GM21717 (cell line): Measurements from ENCODE around the gene SLFNL1.

Experiments used
- ATAC-seq: cut with Tn5 transposase; IDR thresholded peaks from one replicate; pipeline ENCODE4 v1.9.1; 2021; ENCODE audit warnings: mild to moderate bottlenecking, moderate library complexity; ENCODE audit not compliant: unreplicated experiment

SLFNL1 gene

GRCh38 chr1:41020654-41021053, 871 bp downstream of the SLFNL1 start:
- no peak for ATAC-seq

- no peak for ATAC-seq
These were observed 1.4 kb downstream of the SLFNL1 start for GRCh38 chr1:41020109-41020576.

- no peak for ATAC-seq
These were observed 2.2 kb downstream of the SLFNL1 start for GRCh38 chr1:41019353-41019745.

DNA sequence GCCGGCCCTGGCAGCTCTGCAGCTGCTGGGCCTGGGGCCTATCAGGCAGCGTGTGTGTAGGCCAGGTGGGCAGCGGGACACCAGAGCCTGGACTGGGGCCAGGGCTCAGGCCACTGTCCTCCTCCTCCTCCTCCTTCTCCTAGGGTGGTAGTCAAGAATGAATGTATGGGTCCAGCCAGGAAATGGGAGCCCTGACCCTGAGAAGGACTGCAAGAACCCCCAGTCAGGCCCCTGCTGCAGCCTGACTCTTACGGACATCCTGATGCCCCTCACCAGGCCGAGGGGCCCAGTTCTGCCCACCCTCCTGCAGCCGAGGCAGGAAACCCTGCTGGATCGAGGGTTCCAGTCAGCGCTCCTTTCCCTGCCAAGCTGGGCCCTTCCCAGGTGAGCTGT, 3.5 kb downstream of the SLFNL1 start:
- no peak for ATAC-seq

DNA sequence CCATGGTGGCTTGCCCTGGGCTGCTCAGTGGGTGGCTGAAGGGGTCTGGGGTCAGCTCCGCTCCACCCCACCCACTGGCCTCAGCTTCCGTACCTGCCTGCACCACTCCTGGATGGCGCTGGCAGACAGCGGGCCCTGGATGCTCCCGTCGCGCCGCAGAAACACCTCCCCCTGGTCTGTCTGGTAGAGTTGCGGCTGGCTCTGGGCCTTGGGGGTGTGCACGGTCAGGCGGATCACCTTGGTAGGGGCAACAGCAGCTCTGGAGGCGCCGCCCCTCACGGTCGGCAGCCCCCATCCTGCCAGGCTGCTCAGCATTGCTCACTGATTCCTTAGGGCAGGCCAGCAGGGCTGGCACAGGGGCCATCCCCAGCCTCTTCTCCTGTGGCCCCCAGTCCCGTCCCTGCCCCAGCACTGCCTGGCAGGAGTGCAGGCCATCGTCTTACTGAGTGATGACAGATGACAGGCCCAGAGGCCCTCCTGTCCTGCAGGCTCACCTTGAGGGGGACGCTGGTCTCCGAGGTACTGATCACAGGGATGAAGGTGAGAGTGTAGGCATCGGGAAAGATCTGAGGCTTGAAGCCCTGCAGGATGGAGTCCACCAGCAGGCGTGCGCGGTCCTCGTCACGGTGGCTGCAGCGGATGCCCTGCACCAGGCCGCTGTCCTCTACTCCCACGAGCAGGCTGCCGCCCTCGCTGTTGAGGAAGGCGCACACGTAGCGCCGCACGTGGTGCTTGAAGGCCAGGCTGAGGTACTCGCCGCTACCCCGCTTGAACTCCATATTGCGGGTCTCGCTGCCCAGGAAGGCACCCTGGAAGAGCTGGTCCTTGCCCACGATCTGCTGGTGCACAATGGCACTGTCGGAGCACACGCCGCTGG, 4.1 kb downstream of the SLFNL1 start:
- no peak for ATAC-seq

- ATAC-seq, result no peak
These were observed 5.5 kb downstream of the SLFNL1 start for GRCh38 chr1:41015897-41016470.

DNA sequence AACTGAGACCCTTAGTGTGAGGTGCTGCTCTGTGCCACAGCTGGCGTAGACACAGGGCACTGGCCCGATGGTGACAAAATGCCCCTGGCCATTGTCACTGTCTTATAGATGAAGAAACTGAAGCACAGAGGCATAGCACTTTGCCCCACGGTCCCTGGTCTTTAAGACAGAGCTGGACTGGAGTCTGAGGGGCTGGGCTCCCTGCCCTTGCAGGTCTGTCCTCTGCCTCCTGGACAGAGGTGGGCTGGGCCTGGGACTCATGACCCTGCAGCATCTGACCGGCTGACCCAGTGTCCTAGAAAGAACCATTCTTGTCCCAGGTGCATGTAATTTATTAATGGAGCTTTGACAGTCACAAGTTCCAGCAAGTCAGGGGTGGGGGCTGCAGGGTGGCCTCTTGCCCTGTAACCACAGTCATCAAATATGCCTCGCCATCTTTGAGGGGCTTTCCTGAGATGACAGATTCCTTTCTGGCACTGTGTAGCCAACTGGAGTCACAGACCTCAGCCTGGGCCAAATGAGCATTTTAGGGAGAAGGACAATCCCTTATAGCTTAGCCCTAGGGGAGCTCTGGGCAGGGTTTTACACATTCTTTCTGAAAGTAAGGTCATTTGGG, 6.1 kb downstream of the SLFNL1 start:
- no peak for ATAC-seq

- no peak for ATAC-seq
These were observed 6.7 kb downstream of the SLFNL1 start for GRCh38 chr1:41014871-41015270.

DNA sequence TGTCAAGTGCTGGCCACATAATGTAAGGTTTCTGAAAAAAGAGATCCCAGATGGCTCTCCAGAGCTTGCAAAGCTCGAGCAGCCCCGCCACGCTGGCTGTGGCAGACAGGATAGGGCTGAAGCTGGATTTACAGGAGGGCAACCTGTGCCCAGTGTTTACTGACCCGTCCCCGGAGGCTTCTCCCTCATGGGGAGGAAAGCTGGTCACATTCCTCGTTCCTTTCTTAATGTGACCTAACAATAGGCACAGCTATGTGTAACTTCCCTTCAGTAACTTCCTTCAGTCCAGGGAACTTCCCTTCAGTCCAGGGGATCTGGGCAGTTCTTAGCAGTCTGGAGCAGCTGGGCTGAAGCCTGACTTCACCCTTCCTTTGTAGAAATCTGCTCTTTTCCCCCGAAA, 7.7 kb downstream of the SLFNL1 start:
- ATAC-seq, result no peak

DNA sequence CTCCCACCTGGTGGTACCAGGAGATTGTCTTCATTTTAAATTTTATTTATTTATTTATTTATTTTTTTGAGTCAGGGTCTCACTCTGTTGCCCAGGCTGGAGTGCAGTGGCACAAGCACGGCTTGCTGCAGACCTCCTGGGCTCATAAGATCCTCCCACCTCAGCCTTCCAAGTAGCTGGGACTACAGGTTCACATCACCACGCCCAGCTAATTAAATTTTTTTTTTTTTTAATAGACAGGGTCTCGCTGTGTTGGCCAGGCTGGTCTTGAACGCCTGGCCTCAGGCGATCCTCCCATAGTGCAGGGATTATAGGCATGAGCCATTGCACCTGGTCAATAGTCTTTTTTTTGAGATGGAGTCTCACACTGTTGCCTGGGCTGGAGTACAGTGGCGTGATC, 8.5 kb downstream of the SLFNL1 start:
- ATAC-seq, result no peak

GRCh38 chr1:41010345-41010744, 11.2 kb downstream of the SLFNL1 start:
- ATAC-seq, result no peak

DNA sequence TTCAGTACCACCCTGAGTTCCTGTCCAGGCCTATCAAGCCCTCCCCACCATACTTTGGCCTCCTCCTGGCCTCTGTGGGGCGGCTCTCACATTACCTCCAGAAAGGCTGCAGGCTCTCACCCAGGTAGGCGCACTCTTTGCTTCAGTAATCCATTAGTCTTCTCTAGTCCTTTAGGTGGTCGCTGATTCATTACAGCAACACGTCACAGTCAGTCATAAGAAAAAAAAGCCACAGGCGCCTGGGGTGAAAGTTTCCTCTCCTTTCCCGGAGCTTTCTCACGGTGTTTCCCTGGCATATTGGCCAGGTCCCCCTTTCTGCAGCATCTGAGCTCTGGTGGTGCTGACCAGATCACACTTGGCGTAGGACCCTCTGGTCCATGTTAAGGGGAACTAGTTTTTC, 12.1 kb downstream of the SLFNL1 start:
- ATAC-seq, result no peak

DNA sequence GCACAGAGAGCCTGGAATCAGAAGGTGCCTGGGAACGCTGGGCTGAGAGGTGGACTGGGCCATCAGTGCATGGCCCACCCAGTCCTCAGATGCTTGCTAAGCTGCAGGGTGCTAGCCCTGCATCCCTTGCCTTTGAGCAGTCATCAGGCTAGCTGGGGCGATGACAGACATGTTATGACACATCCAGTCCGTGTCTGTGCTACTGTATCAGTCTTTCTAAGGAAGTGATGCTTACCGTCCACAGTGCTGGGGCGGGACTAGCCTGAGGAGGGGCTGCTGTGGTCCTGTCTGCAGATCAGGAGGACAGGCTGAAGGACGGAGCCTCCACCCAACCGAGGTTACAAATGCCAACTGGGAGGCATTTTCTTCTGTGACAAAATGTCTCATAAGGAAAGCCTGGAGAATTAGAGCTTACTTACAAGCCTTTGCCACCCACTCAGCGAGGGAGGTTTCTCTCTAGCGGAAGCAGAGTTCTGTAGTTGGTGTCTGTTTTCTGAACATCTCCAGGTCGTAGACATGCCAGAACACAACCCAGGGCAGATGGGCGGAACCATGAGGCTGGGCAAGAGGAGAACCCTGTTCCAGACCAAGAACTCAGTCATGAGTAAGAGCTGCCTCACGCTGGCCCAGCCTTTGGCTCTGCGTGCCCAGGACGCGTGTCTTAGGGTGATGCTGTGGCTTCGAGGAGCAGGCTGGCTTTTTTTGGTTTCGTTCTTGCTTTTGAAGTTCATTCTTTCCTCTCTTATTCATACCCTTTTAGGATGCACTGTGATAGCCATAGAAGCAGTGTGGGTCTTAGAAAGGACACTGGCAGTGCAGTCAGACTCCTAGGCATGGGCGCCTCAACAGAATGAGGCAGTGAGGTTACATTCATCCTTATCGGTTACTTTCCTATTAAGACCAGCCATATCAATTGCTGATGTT, 14.3 kb downstream of the SLFNL1 start:
- ATAC-seq, result no peak

GRCh38 chr1:41005876-41006275, 15.6 kb downstream of the SLFNL1 start:
- no peak for ATAC-seq

DNA sequence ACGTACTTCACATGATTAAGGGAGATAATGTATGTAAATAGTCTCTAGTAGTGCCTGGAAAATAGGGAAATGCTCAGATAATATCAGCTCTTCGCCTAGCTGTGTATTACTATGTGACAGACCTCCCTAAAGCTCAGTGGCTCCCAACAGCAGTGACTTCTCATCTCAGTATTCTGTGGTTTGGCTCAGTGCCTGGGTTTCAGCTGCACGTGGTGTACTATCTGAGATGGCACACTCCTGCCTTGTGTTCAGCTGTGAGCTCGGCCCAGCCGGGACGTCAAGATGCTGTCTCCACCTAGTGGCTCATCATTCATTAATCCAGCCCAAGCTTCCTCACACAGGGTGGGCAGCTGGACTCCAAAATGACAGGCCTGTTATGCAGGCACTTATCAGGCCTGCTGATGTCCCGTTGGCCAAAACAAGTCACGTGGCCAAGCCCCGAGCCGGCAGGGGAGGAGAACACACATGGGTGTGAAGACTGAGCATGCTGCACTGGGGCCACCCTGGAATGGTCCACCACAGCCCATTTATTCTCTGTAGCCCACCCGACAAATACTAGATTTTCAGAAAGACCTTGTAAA, 17.8 kb downstream of the SLFNL1 start:
- ATAC-seq, result peak; percentile 94

DNA sequence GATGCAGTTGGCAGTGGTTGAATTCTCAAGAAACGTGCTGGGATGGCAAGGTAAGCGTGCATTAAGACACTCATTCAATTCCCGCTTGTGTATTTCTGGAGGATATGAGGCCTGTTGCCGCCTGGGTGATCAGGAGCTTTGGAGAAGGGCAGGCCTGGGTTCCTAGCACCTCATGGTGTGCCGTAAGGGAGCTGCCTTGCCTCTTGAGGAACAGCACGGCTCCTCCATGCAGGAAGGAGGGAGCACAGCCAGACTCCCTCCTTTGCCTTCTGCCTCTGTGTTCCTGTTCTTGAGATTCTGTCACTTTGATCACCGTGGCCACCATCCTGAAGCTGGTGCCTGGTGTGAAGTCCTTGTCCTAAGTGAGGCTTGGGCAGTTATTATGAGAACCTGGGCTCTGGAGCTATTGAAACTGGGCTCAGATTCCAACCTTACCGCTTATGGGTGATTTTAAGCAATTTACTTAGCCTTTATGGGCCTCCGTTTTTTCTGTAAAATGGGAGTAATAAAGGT, 18.3 kb downstream of the SLFNL1 start:
- no peak for ATAC-seq

- no peak for ATAC-seq
These were observed 22.9 kb downstream of the SLFNL1 start for GRCh38 chr1:40998668-40999067.

DNA sequence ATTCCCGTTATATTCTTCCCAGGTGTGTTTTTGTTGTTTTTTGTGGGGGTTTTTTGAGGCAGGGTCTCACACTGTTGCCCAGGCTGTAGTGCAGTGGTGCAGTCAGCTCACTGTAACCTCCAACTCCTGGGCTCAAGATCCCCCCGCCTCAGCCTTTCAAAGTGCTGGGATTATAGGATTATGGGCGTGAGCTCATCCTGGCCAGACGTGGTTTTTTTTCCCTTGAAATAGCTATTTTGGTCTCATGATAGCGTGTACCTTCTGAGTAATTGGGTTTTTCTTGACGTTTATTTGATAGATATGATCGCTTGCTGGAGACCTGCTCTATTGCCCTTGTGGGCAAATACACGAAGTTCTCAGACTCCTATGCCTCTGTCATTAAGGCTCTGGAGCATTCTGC, 24.4 kb downstream of the SLFNL1 start:
- ATAC-seq, result no peak

GRCh38 chr1:40989066-40989465, 32.5 kb downstream of the SLFNL1 start:
- ATAC-seq, result no peak

GRCh38 chr1:40988280-40988679, 33.2 kb downstream of the SLFNL1 start:
- no peak for ATAC-seq
